ENCODE measurements around the gene LILRB5. TPM values are rescaled to one million over a fixed set of nuclear protein-coding genes. Genes with fewer than 3 reads are reported as not detected.

Gene LILRB5
- total and polyA plus RNA-seq, 2 donors (not counting 1 experiment from before 2014, with no cell fraction given): 0.05 TPM; not detected in 1

DNA sequence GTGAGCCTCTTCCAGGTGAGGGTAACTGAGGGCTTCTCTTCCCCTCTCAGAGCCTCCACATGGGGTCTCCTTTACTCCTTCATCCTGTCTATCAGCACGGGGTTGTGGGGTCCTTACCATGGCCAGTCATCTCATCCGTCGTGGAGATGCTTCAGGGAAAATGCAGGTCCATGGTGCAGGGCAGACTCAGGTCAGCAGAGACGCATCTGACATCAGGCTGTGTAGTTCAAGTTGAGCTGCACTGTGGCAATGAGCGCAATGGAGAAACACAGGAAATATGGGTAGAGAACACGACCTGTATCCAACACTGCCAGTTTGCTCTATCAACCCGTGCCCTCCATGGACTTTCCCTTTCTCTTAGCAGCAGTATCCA is 42.0 kb upstream of the LILRB5 start:
- Mint-ChIP-seq H3K4me1 (peaks cover 6% of the 10 kb centered on the region), H3K4me3 (no peak overlapping the region), H3K27me3 (peaks cover 52% of the 10 kb centered on the region), H3K9me3 (ENCODE audit: insufficient read depth) (no peaks in the 10 kb centered on the region), H3K27ac (peak overlapping the region; percentile 59)
- H3K9me3 ChIP-seq (ENCODE audit: control extremely low read depth in 1 of 3, control insufficient read depth in 2 of 3, insufficient read depth in 1 of 3, low read length in 2 of 3): peaks cover 0 to 16% (median 4%) of the 10 kb centered on the region in 3 donors
- H3K79me2 ChIP-seq (ENCODE audit: control insufficient read depth, insufficient read depth, low read length): no peaks in the 10 kb centered on the region
- no peak overlapping the region for H3K4me3 ChIP-seq (ENCODE audit: control extremely low read depth in 1 of 5, extremely low read depth in 1 of 5, insufficient read depth in 1 of 5, low read depth in 2 of 5, low read length in 4 of 5)
- peaks cover 0 to 68% (median 16%) of the 10 kb centered on the region in 4 experiments for H3K27me3 ChIP-seq (replicated peaks in 1 of 4; ENCODE audit: control extremely low read depth in 1 of 4, control insufficient read depth in 3 of 4, insufficient read depth in 4 of 4, low read length in 3 of 4)
- ChIA-PET CTCF (interaction anchor here (0.8 to 1.8 kb wide), 3 partner anchors 33 to 171 kb away, joined by 3 to 8 read pairs (median 5); no protein-coding TSS in a partner anchor), POLR2A (interaction anchor here (0.6 kb wide), 1 partner anchor 10 kb away, joined by 4 read pairs; no protein-coding TSS in a partner anchor)
- peaks cover 3 to 6% of the 10 kb centered on the region in 2 donors for H3K4me1 ChIP-seq (ENCODE audit: control insufficient read depth in 2 of 2, insufficient read depth in 2 of 2, low read length in 2 of 2)
- H4K20me1 ChIP-seq (ENCODE audit: control insufficient read depth, insufficient read depth, low read length, poor library complexity, severe bottlenecking): no peaks in the 10 kb centered on the region
- no peak overlapping the region for H3K27ac ChIP-seq (ENCODE audit: low read length in 2 of 2)
- H3K4me2 ChIP-seq (replicated peaks; ENCODE audit: low read depth, low read length, poor library complexity, severe bottlenecking): no peak overlapping the region
- ATAC-seq (ENCODE audit: low read depth) (no peak), DNase-seq (no peak)
- no peaks in the 10 kb centered on the region for H3K36me3 ChIP-seq (replicated peaks in 1 of 2; ENCODE audit: control extremely low read depth in 1 of 2, control insufficient read depth in 1 of 2, extremely low read depth in 1 of 2, insufficient read depth in 2 of 2, low read length in 1 of 2)
- H3K9ac ChIP-seq (ENCODE audit: low read length): no peak overlapping the region
- intact Hi-C loops (cut with micrococcal nuclease): no loop called here
- WGBS (ENCODE audit: insufficient coverage): 58% methylated on average over 6 of the region's 7 CpGs
- H2AFZ ChIP-seq (ENCODE audit: insufficient read depth, low read depth, low read length, poor library complexity, severe bottlenecking): no peak overlapping the region
- no peak for TF ChIP-seq EZH2 (IDR thresholded peaks at IDR 0.05; ENCODE audit: borderline replicate concordance, insufficient read depth, low read depth, low read length, poor library complexity, severe bottlenecking)
- TF ChIP-seq, protein P1, sequence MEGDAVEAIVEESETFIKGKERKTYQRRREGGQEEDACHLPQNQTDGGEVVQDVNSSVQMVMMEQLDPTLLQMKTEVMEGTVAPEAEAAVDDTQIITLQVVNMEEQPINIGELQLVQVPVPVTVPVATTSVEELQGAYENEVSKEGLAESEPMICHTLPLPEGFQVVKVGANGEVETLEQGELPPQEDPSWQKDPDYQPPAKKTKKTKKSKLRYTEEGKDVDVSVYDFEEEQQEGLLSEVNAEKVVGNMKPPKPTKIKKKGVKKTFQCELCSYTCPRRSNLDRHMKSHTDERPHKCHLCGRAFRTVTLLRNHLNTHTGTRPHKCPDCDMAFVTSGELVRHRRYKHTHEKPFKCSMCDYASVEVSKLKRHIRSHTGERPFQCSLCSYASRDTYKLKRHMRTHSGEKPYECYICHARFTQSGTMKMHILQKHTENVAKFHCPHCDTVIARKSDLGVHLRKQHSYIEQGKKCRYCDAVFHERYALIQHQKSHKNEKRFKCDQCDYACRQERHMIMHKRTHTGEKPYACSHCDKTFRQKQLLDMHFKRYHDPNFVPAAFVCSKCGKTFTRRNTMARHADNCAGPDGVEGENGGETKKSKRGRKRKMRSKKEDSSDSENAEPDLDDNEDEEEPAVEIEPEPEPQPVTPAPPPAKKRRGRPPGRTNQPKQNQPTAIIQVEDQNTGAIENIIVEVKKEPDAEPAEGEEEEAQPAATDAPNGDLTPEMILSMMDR (IDR thresholded peaks at IDR 0.05): no peak

DNA sequence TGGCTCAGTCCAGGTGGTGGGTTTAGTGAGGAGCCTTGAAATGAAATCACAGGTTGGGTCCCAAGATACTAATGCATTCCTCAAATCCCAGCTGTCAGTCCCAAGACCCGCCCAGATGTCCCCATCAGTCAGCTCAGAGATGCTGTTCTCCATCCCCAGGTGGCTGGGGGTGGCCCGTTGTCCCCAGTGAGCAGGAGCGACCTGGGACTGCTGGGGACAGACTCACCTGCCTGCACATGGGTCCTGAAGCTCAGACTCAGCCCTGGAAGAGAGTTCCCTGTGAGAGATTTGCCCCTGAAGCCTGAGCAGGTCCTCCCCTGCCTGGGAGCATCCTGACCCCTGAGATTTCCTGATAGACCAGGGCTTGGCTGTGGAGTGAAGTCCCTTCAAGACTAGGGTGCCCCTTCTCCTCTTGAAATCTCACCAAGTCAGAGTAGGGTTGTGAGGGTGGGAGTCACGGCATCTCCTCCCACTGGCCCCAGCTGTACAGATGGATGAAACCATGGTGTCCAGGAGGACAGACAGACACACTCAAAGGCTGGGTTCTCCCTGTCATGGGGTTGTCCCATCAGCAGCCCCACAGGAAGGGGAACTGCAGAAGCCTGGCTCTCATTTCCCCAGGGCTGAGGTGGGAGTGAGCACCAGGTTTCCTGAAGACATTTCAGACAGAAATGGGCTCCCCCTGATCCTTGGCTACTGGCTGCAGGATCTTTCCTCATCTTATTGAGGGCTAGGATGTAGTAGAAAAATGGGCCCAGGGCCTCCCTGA is 41.5 kb upstream of the LILRB5 start:
- peaks cover 56% of the 10 kb centered on the region for H3K27me3 Mint-ChIP-seq
- Histone ChIP-seq H3K36me3 (replicated peaks in 1 of 2; ENCODE audit: control extremely low read depth in 1 of 2, control insufficient read depth in 1 of 2, extremely low read depth in 1 of 2, insufficient read depth in 2 of 2, low read length in 1 of 2) (no peaks in the 10 kb centered on the region), H3K27ac (ENCODE audit: low read length in 2 of 2) (no peak overlapping the region), H3K4me1 (ENCODE audit: control insufficient read depth in 2 of 2, insufficient read depth in 2 of 2, low read length in 2 of 2) (peaks cover 0 to 4% of the 10 kb centered on the region in 2 donors), H3K79me2 (ENCODE audit: control insufficient read depth, insufficient read depth, low read length) (no peaks in the 10 kb centered on the region), H3K27me3 (replicated peaks in 1 of 4; ENCODE audit: control extremely low read depth in 1 of 4, control insufficient read depth in 3 of 4, insufficient read depth in 4 of 4, low read length in 3 of 4) (peaks cover 0 to 69% (median 21%) of the 10 kb centered on the region in 4 experiments), H3K4me2 (replicated peaks; ENCODE audit: low read depth, low read length, poor library complexity, severe bottlenecking) (no peak overlapping the region), H2AFZ (ENCODE audit: insufficient read depth, low read depth, low read length, poor library complexity, severe bottlenecking) (no peak overlapping the region), H4K20me1 (ENCODE audit: control insufficient read depth, insufficient read depth, low read length, poor library complexity, severe bottlenecking) (no peaks in the 10 kb centered on the region), H3K4me3 (ENCODE audit: control extremely low read depth in 1 of 5, extremely low read depth in 1 of 5, insufficient read depth in 1 of 5, low read depth in 2 of 5, low read length in 4 of 5) (no peak overlapping the region), H3K9ac (ENCODE audit: low read length) (no peak overlapping the region), H3K9me3 (ENCODE audit: control extremely low read depth in 1 of 3, control insufficient read depth in 2 of 3, insufficient read depth in 1 of 3, low read length in 2 of 3) (peaks cover 1 to 21% (median 8%) of the 10 kb centered on the region in 3 donors)
- 79% methylated on average over 4 of the region's 4 CpGs for WGBS (ENCODE audit: insufficient coverage)
- H3K4me1 Mint-ChIP-seq: peaks cover 5% of the 10 kb centered on the region
- ChIA-PET CTCF (interaction anchor here (1.0 to 3.2 kb wide), 7 partner anchors 11 to 110 kb away, joined by 3 to 31 read pairs (median 4); no protein-coding TSS in a partner anchor), POLR2A (no interaction called here)
- no peak overlapping the region for H3K27ac Mint-ChIP-seq
- intact Hi-C loops (cut with micrococcal nuclease): no loop called here
- DNase-seq (no peak), ATAC-seq (ENCODE audit: low read depth) (no peak)
- H3K4me3 Mint-ChIP-seq: no peak overlapping the region
- TF ChIP-seq, protein P1 (IDR thresholded peaks at IDR 0.05): no peak
- TF ChIP-seq EZH2 (IDR thresholded peaks at IDR 0.05; ENCODE audit: borderline replicate concordance, insufficient read depth, low read depth, low read length, poor library complexity, severe bottlenecking): no peak
- no peaks in the 10 kb centered on the region for H3K9me3 Mint-ChIP-seq (ENCODE audit: insufficient read depth)

Measured in B cell (primary cell).